ENCODE measurements around the gene FEM1B. TPM values are rescaled to one million over a fixed set of nuclear protein-coding genes. Genes with fewer than 3 reads are reported as not detected.

Gene FEM1B
- total and polyA plus RNA-seq, 2 donors (not counting 3 experiments of a cell fraction or from before 2014, with no cell fraction given) = 11.1 to 33.2 TPM

DNA sequence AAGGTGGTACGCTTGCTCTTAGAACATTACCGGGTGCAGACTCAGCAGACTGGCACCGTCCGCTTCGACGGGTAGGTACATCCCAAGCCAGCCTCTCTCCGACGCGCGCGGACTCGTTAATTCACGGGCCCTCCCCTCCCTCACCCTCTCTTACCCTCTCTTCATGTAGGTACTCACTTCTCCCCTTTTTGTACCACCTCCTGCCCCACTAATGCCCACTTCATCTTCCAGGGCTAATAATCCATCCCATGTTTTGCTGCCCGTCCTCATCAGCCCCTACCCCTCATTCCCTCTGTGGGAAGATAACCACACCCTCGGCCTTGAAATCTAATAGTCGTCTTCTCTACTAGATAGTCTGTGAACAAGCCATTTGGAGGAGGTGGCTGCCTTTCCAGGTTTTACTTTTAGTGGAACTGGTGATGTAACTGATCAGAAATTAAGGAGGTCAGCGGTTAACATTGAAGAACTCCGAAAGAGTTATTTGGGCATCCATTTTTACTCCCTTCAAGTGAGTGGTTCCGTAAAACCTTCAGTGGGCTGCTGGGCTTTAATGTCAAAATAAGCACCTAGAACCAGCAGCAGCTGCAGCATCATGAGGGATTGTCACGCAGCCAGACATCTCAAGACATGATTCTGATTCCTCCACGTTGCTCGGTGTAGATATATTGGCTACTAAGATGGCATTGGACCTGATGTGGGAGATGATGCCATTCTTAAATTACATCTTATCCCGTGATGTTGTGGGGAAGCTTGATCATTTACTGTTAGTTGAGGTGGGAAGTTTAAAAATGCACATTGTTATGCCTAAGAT is 1.3 kb downstream of the FEM1B start:
- H3K36me3 ChIP-seq (ENCODE audit: control insufficient read depth in 2 of 2, extremely low read depth in 1 of 2, insufficient read depth in 2 of 2, low read length in 2 of 2) = no peaks in the 10 kb centered on the region
- H3K4me2 ChIP-seq (ENCODE audit: insufficient read depth, low read length) = peak overlapping the region; percentile 86
- FAIRE-seq (peak; percentile 68), DNase-seq (ENCODE audit: low read depth, low spot score) (peak; percentile 48)
- H3K9me3 ChIP-seq (replicated peaks; ENCODE audit: control insufficient read depth, insufficient read depth, low read length) = no peaks in the 10 kb centered on the region
- dilution Hi-C loops (cut with MboI; ENCODE audit: extremely low pct_ligation_motif_present, low sequenced_read_pairs) (no loop called here), intact Hi-C loops (cut with micrococcal nuclease) (no loop called here)
- peak overlapping the region; percentile 59 for H3K27ac ChIP-seq (ENCODE audit: insufficient read depth, low read depth, low read length)
- H4K20me1 ChIP-seq (replicated peaks; ENCODE audit: control insufficient read depth, extremely low read depth, insufficient read depth, low read length) = peaks cover 4% of the 10 kb centered on the region
- ChIA-PET POLR2A (interaction anchor here (1.2 kb wide), 1 partner anchor 271 kb away, joined by 3 read pairs; no protein-coding TSS in a partner anchor), CTCF (interaction anchor here (3.2 to 3.7 kb wide), 2 partner anchors 26 to 28 kb away, joined by 16 to 26 read pairs; no protein-coding TSS in a partner anchor)
- H3K4me1 ChIP-seq (ENCODE audit: control insufficient read depth, extremely low read depth, insufficient read depth, low read length) = peaks cover 34% of the 10 kb centered on the region
- no peak overlapping the region for H2AFZ ChIP-seq (ENCODE audit: low read depth, low read length)
- TSS peak; percentile 43 for BruUV-seq (replicated peaks)
- no peaks in the 10 kb centered on the region for H3K9me1 ChIP-seq (replicated peaks; ENCODE audit: control insufficient read depth, extremely low read depth, insufficient read depth, low read length)
- peak overlapping the region; percentile 36 to 85 (median 68) for H3K4me3 ChIP-seq (replicated peaks in 1 of 3; ENCODE audit: insufficient read depth in 1 of 3, low read depth in 1 of 3, low read length in 3 of 3)
- no peaks in the 10 kb centered on the region for H3K27me3 ChIP-seq (ENCODE audit: control insufficient read depth in 2 of 2, insufficient read depth in 2 of 2, low read length in 2 of 2)
- TF ChIP-seq GATA2 (IDR thresholded peaks at IDR 0.05; ENCODE audit: insufficient read depth, insufficient read length, low read depth, low read length) (no peak), EZH2 (IDR thresholded peaks at IDR 0.05; ENCODE audit: borderline replicate concordance, low read depth, low read length, severe bottlenecking) (no peak), JUN (IDR thresholded peaks at IDR 0.05; ENCODE audit: borderline replicate concordance, insufficient read depth, insufficient read length, low read depth) (no peak), FOS (IDR thresholded peaks at IDR 0.05; ENCODE audit: borderline replicate concordance, insufficient read depth, low read length) (no peak), POLR2AphosphoS5 (IDR thresholded peaks at IDR 0.05; ENCODE audit: insufficient read depth, low read depth, low read length) (no peak), POLR2A (IDR thresholded peaks at IDR 0.05; ENCODE audit: low read depth, low read length) (no peak), MYC (IDR thresholded peaks at IDR 0.05; ENCODE audit: low read depth, low read length) (no peak)
- TF ChIP-seq, protein P1, sequence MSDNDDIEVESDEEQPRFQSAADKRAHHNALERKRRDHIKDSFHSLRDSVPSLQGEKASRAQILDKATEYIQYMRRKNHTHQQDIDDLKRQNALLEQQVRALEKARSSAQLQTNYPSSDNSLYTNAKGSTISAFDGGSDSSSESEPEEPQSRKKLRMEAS (IDR thresholded peaks at IDR 0.05; ENCODE audit: insufficient read depth, insufficient read length) = no peak
- TF ChIP-seq, protein P2, sequence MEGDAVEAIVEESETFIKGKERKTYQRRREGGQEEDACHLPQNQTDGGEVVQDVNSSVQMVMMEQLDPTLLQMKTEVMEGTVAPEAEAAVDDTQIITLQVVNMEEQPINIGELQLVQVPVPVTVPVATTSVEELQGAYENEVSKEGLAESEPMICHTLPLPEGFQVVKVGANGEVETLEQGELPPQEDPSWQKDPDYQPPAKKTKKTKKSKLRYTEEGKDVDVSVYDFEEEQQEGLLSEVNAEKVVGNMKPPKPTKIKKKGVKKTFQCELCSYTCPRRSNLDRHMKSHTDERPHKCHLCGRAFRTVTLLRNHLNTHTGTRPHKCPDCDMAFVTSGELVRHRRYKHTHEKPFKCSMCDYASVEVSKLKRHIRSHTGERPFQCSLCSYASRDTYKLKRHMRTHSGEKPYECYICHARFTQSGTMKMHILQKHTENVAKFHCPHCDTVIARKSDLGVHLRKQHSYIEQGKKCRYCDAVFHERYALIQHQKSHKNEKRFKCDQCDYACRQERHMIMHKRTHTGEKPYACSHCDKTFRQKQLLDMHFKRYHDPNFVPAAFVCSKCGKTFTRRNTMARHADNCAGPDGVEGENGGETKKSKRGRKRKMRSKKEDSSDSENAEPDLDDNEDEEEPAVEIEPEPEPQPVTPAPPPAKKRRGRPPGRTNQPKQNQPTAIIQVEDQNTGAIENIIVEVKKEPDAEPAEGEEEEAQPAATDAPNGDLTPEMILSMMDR (IDR thresholded peaks at IDR 0.05; ENCODE audit: extremely low read depth in 1 of 2, insufficient read depth in 1 of 2, low read depth in 1 of 2, low read length in 2 of 2) = no peak
- peaks cover 55% of the 10 kb centered on the region for H3K79me2 ChIP-seq (ENCODE audit: control insufficient read depth, insufficient read depth, low read length)
- H3K9ac ChIP-seq (replicated peaks; ENCODE audit: extremely low read depth, insufficient read depth, low read length) = peak overlapping the region; percentile 89
